ENCODE results near the gene CDC42BPG.

CDC42BPG gene

DNA sequence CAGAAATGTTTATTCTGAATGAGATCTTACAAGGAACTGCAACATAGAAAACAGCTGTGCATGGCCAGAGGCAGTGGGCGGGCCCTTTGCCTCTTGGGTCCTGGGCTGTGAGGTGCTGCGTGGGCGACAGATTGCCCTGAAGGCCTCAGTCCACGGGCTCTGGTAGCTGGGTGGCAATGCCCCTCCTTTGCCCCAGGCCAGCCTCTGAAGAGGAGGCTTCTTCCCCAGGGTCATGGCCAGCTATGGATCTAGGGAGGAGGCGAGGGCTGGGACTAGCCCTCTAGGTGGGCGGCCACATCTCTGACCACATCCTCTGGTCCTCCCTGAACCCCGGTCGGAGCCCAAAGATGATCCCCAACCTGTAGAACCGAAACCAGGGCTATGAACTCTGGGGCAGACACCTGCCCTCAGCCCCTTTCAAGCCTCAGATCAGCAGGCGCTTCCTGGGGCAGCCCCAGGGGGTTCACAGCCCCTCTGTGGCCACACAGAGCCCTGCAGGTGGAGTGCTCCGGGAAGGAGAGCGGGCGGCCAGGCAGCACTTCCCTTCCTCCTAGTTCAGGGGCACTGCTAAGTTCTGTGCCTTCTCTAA lies 6.6 kb upstream of the CDC42BPG start:
- Histone ChIP-seq H3K4me3 (ENCODE audit: low read length) (peak overlapping the region; percentile 43), H3K36me3 (replicated peaks; ENCODE audit: insufficient read depth, low read length) (0 out of 2 replicates have a peak, but pooled peaks cover 5% of the 10 kb centered on the region), H3K27me3 (replicated peaks; ENCODE audit: insufficient read depth, low read length) (no peaks in the 10 kb centered on the region), H3K9ac (ENCODE audit: low read length) (peak overlapping the region; percentile 80), H4K20me1 (ENCODE audit: insufficient read depth, low read length) (no peaks in the 10 kb centered on the region), H3K4me1 (ENCODE audit: low read length) (peaks cover 55% of the 10 kb centered on the region), H3K4me2 (ENCODE audit: low read depth, low read length) (peak overlapping the region; percentile 83), H2AFZ (ENCODE audit: low read length) (peak overlapping the region; percentile 51; the same call in 1 of the 2 replicates), H3F3A (ENCODE audit: insufficient read depth, low read length) (peaks cover 22% of the 10 kb centered on the region), H3K79me2 (ENCODE audit: low read length) (no peaks in the 10 kb centered on the region), H3K27ac (ENCODE audit: low read length) (peak overlapping the region; percentile 97), H3K9me2 (replicated peaks; ENCODE audit: insufficient read depth, low read length) (no peaks in the 10 kb centered on the region), H3K9me3 (replicated peaks; ENCODE audit: insufficient read depth, low read length) (no peaks in the 10 kb centered on the region)
- TF ChIP-seq EZH2phosphoT487 (IDR thresholded peaks at IDR 0.05; ENCODE audit: low read length) (no peak), EZH2 (optimal IDR thresholded peaks at IDR 0.05; ENCODE audit: low read depth, low read length) (no peak), CTCF (IDR thresholded peaks at IDR 0.05; ENCODE audit: low read length) (peak; percentile 46)
- DNase-seq = peak; percentile 95

- H3K9ac ChIP-seq (ENCODE audit: low read length) = no peak overlapping the region
- no peak overlapping the region for H3K4me3 ChIP-seq (ENCODE audit: low read length)
- H3F3A ChIP-seq (ENCODE audit: insufficient read depth, low read length) = peaks cover 22% of the 10 kb centered on the region
- H3K9me2 ChIP-seq (replicated peaks; ENCODE audit: insufficient read depth, low read length) = no peaks in the 10 kb centered on the region
- 0 out of 2 replicates have a peak, but pooled peaks cover 4% of the 10 kb centered on the region for H3K36me3 ChIP-seq (replicated peaks; ENCODE audit: insufficient read depth, low read length)
- no peaks in the 10 kb centered on the region for H3K79me2 ChIP-seq (ENCODE audit: low read length)
- H3K9me3 ChIP-seq (replicated peaks; ENCODE audit: insufficient read depth, low read length) = no peaks in the 10 kb centered on the region
- no peak for TF ChIP-seq EZH2phosphoT487 (IDR thresholded peaks at IDR 0.05; ENCODE audit: low read length)
- TF ChIP-seq CTCF (IDR thresholded peaks at IDR 0.05; ENCODE audit: low read length) = no peak
- no peak for TF ChIP-seq EZH2 (optimal IDR thresholded peaks at IDR 0.05; ENCODE audit: low read depth, low read length)
- no peak for DNase-seq
- no peaks in the 10 kb centered on the region for H4K20me1 ChIP-seq (ENCODE audit: insufficient read depth, low read length)
- no peaks in the 10 kb centered on the region for H3K27me3 ChIP-seq (replicated peaks; ENCODE audit: insufficient read depth, low read length)
- peaks cover 58% of the 10 kb centered on the region for H3K4me1 ChIP-seq (ENCODE audit: low read length)
- peak overlapping the region; percentile 97; the same call in 1 of the 2 replicates for H3K27ac ChIP-seq (ENCODE audit: low read length)
- H2AFZ ChIP-seq (ENCODE audit: low read length) = no peak overlapping the region
- no peak overlapping the region for H3K4me2 ChIP-seq (ENCODE audit: low read depth, low read length)
Observed at GRCh38 chr11:64849598-64850356, 5.3 kb upstream of the CDC42BPG start.

DNA sequence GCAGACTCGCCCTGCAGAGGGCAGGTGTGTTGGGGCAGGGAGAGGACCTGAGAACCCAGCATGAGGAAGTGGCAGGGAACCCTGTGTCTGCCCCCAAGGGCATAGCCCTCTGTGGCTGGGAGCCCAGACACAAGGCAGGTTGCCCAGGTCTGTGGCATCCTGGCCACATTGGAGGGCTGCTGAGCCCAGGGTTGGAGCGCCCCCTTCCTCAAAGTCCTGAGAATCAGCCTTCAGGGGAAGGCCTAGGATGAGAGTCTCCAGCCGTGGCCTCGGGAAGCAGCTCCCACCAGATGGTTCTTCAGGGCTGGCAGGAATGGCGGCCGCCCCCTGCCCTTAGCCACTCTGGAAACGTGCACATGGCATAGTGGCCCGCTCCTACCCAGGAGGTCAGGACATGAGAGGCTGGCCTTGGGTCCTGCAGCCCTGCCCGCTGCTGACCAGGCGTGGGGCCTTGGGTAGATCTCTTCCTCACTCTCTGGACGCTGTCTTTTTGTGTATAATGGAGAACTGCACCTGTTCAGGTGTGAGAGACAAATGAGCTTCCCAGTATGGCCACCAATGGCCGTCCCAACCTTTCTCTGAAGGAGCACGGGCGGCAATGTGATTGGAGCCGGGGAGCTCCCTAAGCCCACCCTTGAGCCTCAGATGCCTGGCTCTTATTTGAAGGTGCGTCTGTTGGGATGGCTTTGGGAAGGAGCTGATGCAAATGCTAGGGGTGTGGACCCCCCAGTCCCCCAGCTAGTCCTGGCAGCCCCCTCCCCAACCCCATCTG lies 4.6 kb upstream of the CDC42BPG start:
- Histone ChIP-seq H3K4me1 (ENCODE audit: low read length) (peaks cover 59% of the 10 kb centered on the region), H3K9me3 (replicated peaks; ENCODE audit: insufficient read depth, low read length) (no peaks in the 10 kb centered on the region), H3K36me3 (replicated peaks; ENCODE audit: insufficient read depth, low read length) (no peaks in the 10 kb centered on the region), H3K79me2 (ENCODE audit: low read length) (peaks cover 1% of the 10 kb centered on the region), H3K9ac (ENCODE audit: low read length) (no peak overlapping the region), H2AFZ (ENCODE audit: low read length) (peak overlapping the region; percentile 15), H3K27me3 (replicated peaks; ENCODE audit: insufficient read depth, low read length) (no peaks in the 10 kb centered on the region), H3F3A (ENCODE audit: insufficient read depth, low read length) (peaks cover 22% of the 10 kb centered on the region), H3K4me3 (ENCODE audit: low read length) (no peak overlapping the region), H3K9me2 (replicated peaks; ENCODE audit: insufficient read depth, low read length) (no peaks in the 10 kb centered on the region), H4K20me1 (ENCODE audit: insufficient read depth, low read length) (no peaks in the 10 kb centered on the region), H3K4me2 (ENCODE audit: low read depth, low read length) (peak overlapping the region; percentile 16; the same call in 1 of the 2 replicates), H3K27ac (ENCODE audit: low read length) (no peak overlapping the region)
- TF ChIP-seq EZH2 (optimal IDR thresholded peaks at IDR 0.05; ENCODE audit: low read depth, low read length) (no peak), EZH2phosphoT487 (IDR thresholded peaks at IDR 0.05; ENCODE audit: low read length) (no peak), CTCF (IDR thresholded peaks at IDR 0.05; ENCODE audit: low read length) (peak; percentile 16)
- DNase-seq = peak; percentile 60
